ENCODE data around the gene TSC1. TPM values are rescaled to one million over a fixed set of nuclear protein-coding genes. Genes with fewer than 3 reads are reported as not detected.

Gene TSC1
- total RNA-seq, 4 donors from 2014 or later: 52.7 to 114 (median 66.7) TPM

GRCh38 chr9:132894862-132895835, 49.3 kb downstream of the TSC1 start:
- H3K27me3 ChIP-seq: no peaks in the 10 kb centered on the region
- intact Hi-C loops (cut with DNase I): no loop called here
- peak; percentile 36 to 40 for DNase-seq
- H3K4me3 ChIP-seq (replicated peaks in 1 of 3): no peak overlapping the region
- H3K36me3 ChIP-seq: peaks cover 30 to 42% of the 10 kb centered on the region in 2 donors
- peaks cover 15 to 23% of the 10 kb centered on the region in 2 donors for H3K4me1 ChIP-seq
- peak overlapping the region; percentile 29 to 64 (median 49) for H3K27ac ChIP-seq
- no peak for TF ChIP-seq CTCF (IDR thresholded peaks at IDR 0.05)
- peak in 1 of 2 donors; percentile 12 for TF ChIP-seq POLR2A (IDR thresholded peaks at IDR 0.05)
- WGBS, 2 donors: 52 to 58% methylated on average over 9 of the region's 9 CpGs
- H3K9me3 ChIP-seq: no peaks in the 10 kb centered on the region

GRCh38 chr9:132894346-132894745, 50.1 kb downstream of the TSC1 start:
- Histone ChIP-seq H3K4me1 (peaks cover 15 to 23% of the 10 kb centered on the region in 2 donors), H3K27me3 (no peaks in the 10 kb centered on the region), H3K9me3 (no peaks in the 10 kb centered on the region), H3K4me3 (replicated peaks in 1 of 3) (no peak overlapping the region), H3K36me3 (peaks cover 24 to 34% of the 10 kb centered on the region in 2 donors), H3K27ac (peak overlapping the region in 2 of 3 donors; percentile 34 to 60)
- peak; percentile 34 to 44 for DNase-seq
- intact Hi-C loops (cut with DNase I): no loop called here
- 80 to 87% methylated on average over 5 of the region's 5 CpGs for WGBS, 2 donors
- TF ChIP-seq POLR2A (IDR thresholded peaks at IDR 0.05) (no peak), CTCF (IDR thresholded peaks at IDR 0.05) (no peak)

- no peak for TF ChIP-seq POLR2A (IDR thresholded peaks at IDR 0.05)
- no peak for TF ChIP-seq CTCF (IDR thresholded peaks at IDR 0.05)
- H3K4me1 ChIP-seq: peaks cover 15 to 23% of the 10 kb centered on the region in 2 donors
- peaks cover 16% of the 10 kb centered on the region in 2 donors for H3K36me3 ChIP-seq
- WGBS, 2 donors: 70 to 80% methylated on average over 9 of the region's 9 CpGs
- no peak overlapping the region for H3K27ac ChIP-seq
- H3K27me3 ChIP-seq: no peaks in the 10 kb centered on the region
- no peaks in the 10 kb centered on the region for H3K9me3 ChIP-seq
- intact Hi-C loops (cut with DNase I): no loop called here
- no peak for DNase-seq
- no peak overlapping the region for H3K4me3 ChIP-seq (replicated peaks in 1 of 3)
Measured at GRCh38 chr9:132892400-132892799, 52.0 kb downstream of the TSC1 start.

- WGBS, 2 donors: 95 to 98% methylated on average over 6 to 18 of the region's 18 CpGs
- peaks cover 0 to 4% of the 10 kb centered on the region in 2 donors for H3K36me3 ChIP-seq
- intact Hi-C loops (cut with DNase I): no loop called here
- H3K4me3 ChIP-seq (replicated peaks in 1 of 3): no peak overlapping the region
- no peak overlapping the region for H3K27ac ChIP-seq
- peaks cover 5 to 13% of the 10 kb centered on the region in 2 donors for H3K4me1 ChIP-seq
- no peaks in the 10 kb centered on the region for H3K27me3 ChIP-seq
- DNase-seq: no peak
- no peak for TF ChIP-seq CTCF (IDR thresholded peaks at IDR 0.05)
- no peak for TF ChIP-seq POLR2A (IDR thresholded peaks at IDR 0.05)
- no peaks in the 10 kb centered on the region for H3K9me3 ChIP-seq
Measured at GRCh38 chr9:132888151-132888550, 56.3 kb downstream of the TSC1 start.

Data from thyroid gland (tissue), 4 donors.